PC-3 (cell line): ENCODE results near the gene MCAT. TPM values are rescaled to one million over a fixed set of nuclear protein-coding genes. Genes with fewer than 3 reads are reported as not detected.

Source experiments
- ATAC-seq: fragments of 200-7000 bp; cut with Tn5 transposase; 2 replicates; pipeline ENCODE4 v1.9.1; 2020; ENCODE audit warnings: mild to moderate bottlenecking, moderate library complexity
- BruUV-seq: library from RNA; stranded (reverse); fragments of 400-500 nt; replicated peaks from 2 replicates; lab custom pipeline; 2021; lab: Mats Ljungman, UMichigan
- CTCF ChIA-PET: fragments of 300-600 bp; sonication (Branson Sonifier 250); formaldehyde crosslinking; loops from one replicate; lab custom pipeline; 2022; ENCODE audit warnings: antibody characterized with exemption; lab: Charles Lee
- POLR2A ChIA-PET: fragments of 300-600 bp; sonication (Branson Sonifier 250); formaldehyde crosslinking; loops from one replicate; lab custom pipeline; 2022; ENCODE audit warnings: antibody characterized with exemption; ENCODE audit not compliant: unreplicated experiment; lab: Charles Lee
- DNase-seq: peaks from one replicate; pipeline ENCODE4 v3.0.0-alpha.2; 2015
- H2AFZ ChIP-seq: fragments of 300-600 bp; sonication (generic); 2 replicates; pipeline ENCODE4 v1.6.0; 2016; ENCODE audit warnings: antibody characterized with exemption, low read length
- H3F3A ChIP-seq: fragments of 300-600 bp; sonication (generic); one replicate; pipeline ENCODE4 v1.6.0; 2017; ENCODE audit warnings: antibody characterized with exemption, low read length, control low read depth, mild to moderate bottlenecking; ENCODE audit not compliant: unreplicated experiment
- H3K27ac ChIP-seq: fragments of 300-600 bp; sonication (generic); 2 replicates; pipeline ENCODE4 v1.5.1; 2016; ENCODE audit warnings: mild to moderate bottlenecking, low read length
- H3K27me3 ChIP-seq: fragments of 300-600 bp; sonication (generic); 2 replicates; pipeline ENCODE4 v1.6.1; 2016; ENCODE audit warnings: low read length, mixed read lengths
- H3K36me3 ChIP-seq: fragments of 300-600 bp; sonication (generic); 2 replicates; pipeline ENCODE4 v1.6.1; 2016; ENCODE audit warnings: low read depth, mixed run types, low read length, mixed read lengths
- H3K4me1 ChIP-seq: fragments of 300-600 bp; sonication (generic); 2 replicates; pipeline ENCODE4 v1.5.1; 2016; ENCODE audit warnings: low read length; ENCODE audit not compliant: insufficient read depth
- H3K4me2 ChIP-seq: fragments of 300-600 bp; sonication (generic); 2 replicates; pipeline ENCODE4 v1.6.0; 2016; ENCODE audit warnings: low read length
- H3K4me3 ChIP-seq: fragments of 300-600 bp; sonication (generic); 2 replicates; pipeline ENCODE4 v1.5.1; 2016; ENCODE audit warnings: mild to moderate bottlenecking, low read length, mixed read lengths
- H3K79me2 ChIP-seq: fragments of 300-600 bp; sonication (generic); 2 replicates; pipeline ENCODE4 v1.6.1; 2017; ENCODE audit warnings: low read length, mixed read lengths
- H3K9ac ChIP-seq: fragments of 300-600 bp; sonication (generic); 2 replicates; pipeline ENCODE4 v1.6.0; 2016; ENCODE audit warnings: mild to moderate bottlenecking, low read length
- H3K9me2 ChIP-seq: fragments of 300-600 bp; sonication (generic); replicated peaks from 2 replicates; pipeline ENCODE4 v1.6.1; 2016; ENCODE audit warnings: mixed run types, low read length, mixed read lengths
- H3K9me3 ChIP-seq: fragments of 300-600 bp; sonication (generic); 2 replicates; pipeline ENCODE4 v1.6.1; 2016; ENCODE audit warnings: low read length, mixed read lengths
- H4K20me1 ChIP-seq: fragments of 300-600 bp; sonication (generic); 2 replicates; pipeline ENCODE4 v1.6.1; 2016; ENCODE audit warnings: low read length, mixed read lengths
- EZH2 ChIP-seq: fragments of 300-600 bp; sonication (generic); IDR thresholded peaks from one replicate; pipeline ENCODE4 v1.6.1; 2017; ENCODE audit warnings: antibody characterized with exemption, mild to moderate bottlenecking, low read length; ENCODE audit not compliant: unreplicated experiment
- EZH2phosphoT487 ChIP-seq: fragments of 300-600 bp; sonication (generic); IDR thresholded peaks from 2 replicates; pipeline ENCODE4 v1.6.1; 2018; ENCODE audit warnings: mild to moderate bottlenecking, antibody characterized with exemption, low read length, borderline replicate concordance
- intact Hi-C: fragments of 100-400 bp; cut with micrococcal nuclease; formaldehyde crosslinking; loops from 2 replicates; pipeline ENCODE4 v1.9.0; 2023
- total RNA-seq: library from RNA; depleted of rRNA; stranded (reverse); fragments of >200 nt; gene quantifications from 2 replicates; pipeline ENCODE4 v1.2.3, GENCODE V29; 2014
- TF ChIP-seq, protein P1 (sequence below): fragments of 300-600 bp; sonication (generic); conservative IDR thresholded peaks from 2 replicates; pipeline ENCODE4 v1.5.1; 2017; ENCODE audit warnings: antibody characterized with exemption, low read depth, mild to moderate bottlenecking, low read length

MCAT gene
- total RNA-seq, 1 experiment from 2014 or later = 29.2 TPM

DNA sequence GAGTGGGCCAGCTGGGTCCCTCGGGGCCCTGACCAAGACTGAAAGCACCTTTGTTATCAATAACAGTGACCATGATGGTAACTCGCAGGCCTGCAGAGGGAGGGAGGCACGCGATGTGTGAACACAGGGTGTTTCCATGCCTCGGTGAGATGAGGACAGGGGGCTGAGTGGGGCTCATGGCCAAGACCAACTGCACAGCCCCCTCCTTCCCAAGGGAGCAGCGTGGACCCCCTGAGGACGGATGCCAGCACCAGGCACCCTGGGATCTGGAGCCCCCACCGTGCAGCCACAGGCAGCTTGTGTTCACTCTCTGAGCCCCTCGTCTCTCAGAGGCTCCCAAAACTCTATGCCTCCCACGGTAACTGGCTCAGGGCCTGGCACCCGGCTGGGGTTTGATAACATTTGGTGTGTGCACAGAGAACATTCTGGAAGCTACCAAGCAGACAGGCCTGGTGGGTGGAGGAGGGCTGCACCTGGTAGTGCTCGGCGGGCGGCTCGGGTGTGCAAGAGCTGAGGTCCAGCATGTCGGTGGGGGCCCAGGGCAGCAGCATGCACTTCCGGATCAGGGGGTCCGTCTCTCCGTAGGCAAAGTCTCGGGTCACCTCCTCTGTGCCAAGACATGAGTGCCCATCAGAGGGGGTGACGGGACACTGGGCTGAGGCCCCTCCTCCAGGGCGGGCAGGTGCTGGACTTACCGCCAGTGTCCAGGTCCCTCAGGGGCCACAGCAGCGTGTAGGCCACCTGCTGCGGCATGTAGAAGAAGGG, 36.1 kb upstream of the MCAT start:
- POLR2A ChIA-PET = no interaction called here
- Histone ChIP-seq H3K4me1 (peaks cover 9% of the 10 kb centered on the region), H3K9me2 (no peaks in the 10 kb centered on the region), H3K9ac (no peak overlapping the region), H3K4me3 (no peak overlapping the region), H3K27me3 (no peaks in the 10 kb centered on the region), H4K20me1 (no peaks in the 10 kb centered on the region), H3K4me2 (no peak overlapping the region), H3K79me2 (peaks cover 16% of the 10 kb centered on the region), H3K27ac (no peak overlapping the region), H3K36me3 (no peaks in the 10 kb centered on the region), H2AFZ (no peak overlapping the region), H3K9me3 (no peaks in the 10 kb centered on the region), H3F3A (no peaks in the 10 kb centered on the region)
- ATAC-seq (no peak), DNase-seq (no peak)
- TF ChIP-seq EZH2phosphoT487 = no peak
- no peak for TF ChIP-seq EZH2
- TF ChIP-seq, protein P1, sequence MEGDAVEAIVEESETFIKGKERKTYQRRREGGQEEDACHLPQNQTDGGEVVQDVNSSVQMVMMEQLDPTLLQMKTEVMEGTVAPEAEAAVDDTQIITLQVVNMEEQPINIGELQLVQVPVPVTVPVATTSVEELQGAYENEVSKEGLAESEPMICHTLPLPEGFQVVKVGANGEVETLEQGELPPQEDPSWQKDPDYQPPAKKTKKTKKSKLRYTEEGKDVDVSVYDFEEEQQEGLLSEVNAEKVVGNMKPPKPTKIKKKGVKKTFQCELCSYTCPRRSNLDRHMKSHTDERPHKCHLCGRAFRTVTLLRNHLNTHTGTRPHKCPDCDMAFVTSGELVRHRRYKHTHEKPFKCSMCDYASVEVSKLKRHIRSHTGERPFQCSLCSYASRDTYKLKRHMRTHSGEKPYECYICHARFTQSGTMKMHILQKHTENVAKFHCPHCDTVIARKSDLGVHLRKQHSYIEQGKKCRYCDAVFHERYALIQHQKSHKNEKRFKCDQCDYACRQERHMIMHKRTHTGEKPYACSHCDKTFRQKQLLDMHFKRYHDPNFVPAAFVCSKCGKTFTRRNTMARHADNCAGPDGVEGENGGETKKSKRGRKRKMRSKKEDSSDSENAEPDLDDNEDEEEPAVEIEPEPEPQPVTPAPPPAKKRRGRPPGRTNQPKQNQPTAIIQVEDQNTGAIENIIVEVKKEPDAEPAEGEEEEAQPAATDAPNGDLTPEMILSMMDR = no peak
- CTCF ChIA-PET = no interaction called here
- intact Hi-C loops = no loop called here
- BruUV-seq = no TSS peak

DNA sequence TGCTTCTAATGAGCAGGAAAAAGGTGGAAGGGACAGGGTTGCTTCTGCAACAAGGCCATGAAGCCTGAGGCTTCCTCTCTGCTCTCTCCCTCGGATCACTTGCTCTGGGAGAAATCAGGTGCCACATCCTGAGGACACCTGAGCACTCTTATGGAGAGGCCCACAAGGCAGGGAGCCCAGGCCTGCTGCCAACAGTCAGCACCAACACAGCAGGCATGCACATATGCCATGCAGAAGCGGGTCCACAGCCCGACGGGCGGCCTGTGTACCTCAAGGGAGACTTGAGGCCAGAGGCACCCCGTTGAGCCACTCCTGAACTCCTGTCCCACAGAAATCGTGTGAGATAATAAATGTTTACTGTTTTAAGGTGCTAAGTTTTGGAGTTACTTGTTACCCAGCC, 34.3 kb upstream of the MCAT start:
- H4K20me1 ChIP-seq = no peaks in the 10 kb centered on the region
- BruUV-seq = no TSS peak
- ChIA-PET CTCF (no interaction called here), POLR2A (no interaction called here)
- no peak overlapping the region for H2AFZ ChIP-seq
- H3K9ac ChIP-seq = no peak overlapping the region
- H3K36me3 ChIP-seq = no peaks in the 10 kb centered on the region
- no peaks in the 10 kb centered on the region for H3K9me3 ChIP-seq
- no peak overlapping the region for H3K27ac ChIP-seq
- H3K4me2 ChIP-seq = no peak overlapping the region
- H3K9me2 ChIP-seq = no peaks in the 10 kb centered on the region
- no peak for DNase-seq
- no peak for TF ChIP-seq EZH2
- H3F3A ChIP-seq = no peaks in the 10 kb centered on the region
- H3K27me3 ChIP-seq = no peaks in the 10 kb centered on the region
- H3K4me1 ChIP-seq = no peaks in the 10 kb centered on the region
- no peaks in the 10 kb centered on the region for H3K79me2 ChIP-seq
- no peak overlapping the region for H3K4me3 ChIP-seq
- ATAC-seq = no peak
- intact Hi-C loops = no loop called here

DNA sequence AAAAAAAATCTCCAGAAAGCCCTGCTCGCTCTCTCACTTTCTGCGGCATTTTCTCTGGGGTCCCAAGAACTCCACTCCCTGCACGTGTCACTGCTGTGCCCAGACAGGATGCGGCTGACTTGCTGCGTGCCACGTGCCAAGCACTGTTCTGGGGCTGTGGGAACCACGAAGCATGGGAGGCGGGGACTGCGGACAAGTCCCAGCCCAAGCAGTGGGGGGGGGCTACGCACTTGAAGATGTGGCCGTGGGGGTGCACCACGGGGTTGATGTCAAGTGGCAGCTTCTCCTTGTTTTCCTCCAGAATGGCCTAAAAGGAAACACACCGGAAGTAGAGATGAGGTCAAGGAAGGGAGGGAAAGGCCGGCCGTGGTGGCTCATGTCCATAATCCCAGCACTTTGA, 32.9 kb upstream of the MCAT start:
- H3K27me3 ChIP-seq = no peaks in the 10 kb centered on the region
- BruUV-seq = no TSS peak

More for the DNA sequence above, 32.9 kb upstream of the MCAT start:
- intact Hi-C loops = no loop called here
- TF ChIP-seq, protein P1 = no peak
- TF ChIP-seq EZH2 = no peak
- TF ChIP-seq EZH2phosphoT487 = no peak
- ChIA-PET POLR2A (no interaction called here), CTCF (no interaction called here)
- Histone ChIP-seq H3K9me2 (no peaks in the 10 kb centered on the region), H3K4me2 (no peak overlapping the region), H3K9ac (no peak overlapping the region), H3K4me3 (no peak overlapping the region), H2AFZ (no peak overlapping the region), H4K20me1 (no peaks in the 10 kb centered on the region), H3F3A (no peaks in the 10 kb centered on the region), H3K27ac (no peak overlapping the region), H3K79me2 (no peaks in the 10 kb centered on the region), H3K36me3 (no peaks in the 10 kb centered on the region), H3K4me1 (no peaks in the 10 kb centered on the region), H3K9me3 (no peaks in the 10 kb centered on the region)
- DNase-seq (no peak), ATAC-seq (no peak)
